Esophagus muscularis mucosa (tissue), 4 donors: ENCODE data around the gene GPATCH8.

ENCODE experiments used
- CTCF ChIP-seq, 3 experiments: fragments of 200-600 bp in 2 of 3; fragments of 450-650 bp in 1 of 3; sonication (generic) in 2 of 3; IDR thresholded peaks; one replicate each; pipeline ENCODE4 v1.5.1; 2017 to 2019; ENCODE audit warnings: antibody characterized with exemption in 3 of 3, mild to moderate bottlenecking in 2 of 3, moderate library complexity in 1 of 3
- EP300 ChIP-seq: sonication (generic); formaldehyde crosslinking; IDR thresholded peaks from one replicate; pipeline ENCODE4 v1.6.1; 2017; ENCODE audit warnings: antibody characterized with exemption
- POLR2A ChIP-seq: fragments of 450-650 bp; IDR thresholded peaks from one replicate; pipeline ENCODE4 v1.6.1; 2017; ENCODE audit warnings: antibody characterized with exemption, moderate library complexity, mild to moderate bottlenecking, low read depth
- POLR2AphosphoS5 ChIP-seq, 2 donors: sonication (generic); formaldehyde crosslinking; IDR thresholded peaks; one replicate each; pipeline ENCODE4 v1.6.1; 2017; ENCODE audit warnings: antibody characterized with exemption in 2 of 2

GRCh38 chr17:44359006-44359405 lies 144.2 kb downstream of the GPATCH8 start:
- no peak for TF ChIP-seq CTCF (IDR thresholded peaks at IDR 0.05)
- TF ChIP-seq POLR2AphosphoS5 (IDR thresholded peaks at IDR 0.05) = no peak
- no peak for TF ChIP-seq EP300
- no peak for TF ChIP-seq POLR2A
